Measurements from ENCODE around the gene CBX8. TPM values are rescaled to one million over a fixed set of nuclear protein-coding genes. Genes with fewer than 3 reads are reported as not detected.
A peak's percentile ranks its signal among the peaks of the same experiment; 100 is the strongest.

Gene CBX8
- total RNA-seq, 2 experiments from 2014 or later: 8.6 to 9.4 TPM

DNA sequence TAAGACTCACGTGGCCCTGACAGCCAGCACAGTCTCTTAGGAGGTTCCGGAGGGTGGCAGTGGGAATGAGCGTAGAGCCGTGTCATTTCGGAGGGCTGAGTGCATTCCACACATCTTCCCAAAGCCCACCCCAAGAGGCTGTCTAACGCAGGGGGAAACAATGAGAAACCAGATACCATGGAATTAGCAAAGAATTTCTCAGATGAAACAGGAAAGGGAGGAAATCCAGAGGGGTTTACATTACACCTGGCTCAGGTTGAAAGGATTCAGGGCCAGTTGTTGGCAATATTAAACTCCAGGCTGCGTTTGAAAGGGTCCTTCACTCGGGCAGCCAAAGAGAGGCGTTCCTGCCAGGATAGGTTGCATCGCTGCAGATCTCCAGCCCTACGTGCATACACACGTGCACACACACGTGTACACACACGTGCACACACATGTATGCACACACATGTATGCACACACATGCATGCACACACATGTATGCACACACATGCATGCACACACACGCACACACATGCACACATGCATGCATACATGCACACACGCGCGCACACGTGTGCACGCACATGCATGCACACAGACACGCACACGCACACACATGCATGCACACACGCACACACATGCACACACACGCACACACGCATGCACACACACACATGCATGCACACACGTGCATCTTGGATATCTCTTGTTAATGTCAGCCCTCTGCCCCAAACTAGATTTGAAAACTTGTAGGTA, 30.1 kb upstream of the CBX8 start:
- Mint-ChIP-seq H3K4me1 (ENCODE audit: low read depth) (peaks cover 53% of the 10 kb centered on the region), H3K27ac (peak overlapping the region; percentile 46), H3K36me3 (ENCODE audit: low read depth) (no peaks in the 10 kb centered on the region), H3K27me3 (ENCODE audit: low read depth) (peaks cover 12% of the 10 kb centered on the region), H3K9me3 (ENCODE audit: insufficient read depth) (no peaks in the 10 kb centered on the region), H3K4me3 (no peak overlapping the region)
- ATAC-seq (no peak), DNase-seq (no peak)
- CTCF ChIA-PET: interaction anchor here (0.8 to 4.2 kb wide), 2 partner anchors 8 to 15 kb away, joined by 3 to 27 read pairs; no protein-coding TSS in a partner anchor
- POLR2A ChIA-PET: interaction anchor here (1.1 to 1.8 kb wide), 2 partner anchors 10 to 12 kb away, joined by 4 to 6 read pairs; partner anchors contain the start of gene CBX4

DNA sequence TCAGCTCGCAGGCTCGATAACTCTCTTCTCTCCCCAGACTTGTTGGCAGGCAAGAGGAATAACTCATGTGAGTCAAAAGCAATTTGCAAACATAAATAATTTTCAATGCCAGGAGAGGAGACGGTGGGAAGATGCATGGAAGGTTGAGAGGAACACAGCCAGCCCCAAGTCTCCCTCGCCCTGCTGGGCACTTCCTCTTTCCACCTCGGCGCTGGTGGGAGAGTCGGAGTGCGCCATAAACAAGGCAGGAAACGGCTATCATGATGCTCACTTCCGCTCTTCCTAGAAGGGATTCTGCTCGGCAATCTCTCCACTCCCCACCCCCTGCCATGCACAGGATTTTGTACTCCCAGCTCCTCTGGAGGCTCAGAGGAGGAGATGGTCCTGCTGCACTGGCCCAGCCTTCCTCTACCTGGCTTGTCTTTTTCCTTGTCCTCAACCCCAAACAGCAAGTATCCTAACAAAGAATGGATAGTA, 29.4 kb upstream of the CBX8 start:
- peaks cover 10% of the 10 kb centered on the region for H3K27me3 Mint-ChIP-seq (ENCODE audit: low read depth)
- peak overlapping the region; percentile 46 for H3K27ac Mint-ChIP-seq
- peaks cover 51% of the 10 kb centered on the region for H3K4me1 Mint-ChIP-seq (ENCODE audit: low read depth)
- POLR2A ChIA-PET: interaction anchor here (1.1 to 1.8 kb wide), 2 partner anchors 11 to 13 kb away, joined by 4 to 6 read pairs; partner anchors contain the start of gene CBX4
- H3K4me3 Mint-ChIP-seq: no peak overlapping the region
- CTCF ChIA-PET: interaction anchor here (0.8 to 4.2 kb wide), 3 partner anchors 9 to 31 kb away, joined by 3 to 27 read pairs (median 7); no protein-coding TSS in a partner anchor
- DNase-seq (peak; percentile 21), ATAC-seq (peak; percentile 25)
- no peaks in the 10 kb centered on the region for H3K9me3 Mint-ChIP-seq (ENCODE audit: insufficient read depth)
- H3K36me3 Mint-ChIP-seq (ENCODE audit: low read depth): no peaks in the 10 kb centered on the region

DNA sequence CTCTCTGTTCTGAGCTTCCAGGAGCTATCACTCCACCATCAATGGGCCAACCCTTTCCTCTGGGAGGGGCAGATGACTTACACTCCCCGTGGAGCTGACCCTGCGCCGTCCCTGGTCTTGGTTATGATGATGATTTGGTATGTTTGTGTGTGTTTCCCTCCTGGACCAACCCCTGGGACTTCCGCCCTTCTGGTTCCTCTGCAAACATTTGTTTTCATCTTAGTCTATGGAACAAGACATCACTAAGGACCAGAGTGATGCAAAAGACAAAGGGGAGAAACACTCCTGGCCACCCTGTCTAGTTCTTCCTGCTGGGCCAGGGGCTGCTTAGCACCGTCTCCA, 28.7 kb upstream of the CBX8 start:
- Mint-ChIP-seq H3K4me1 (ENCODE audit: low read depth) (peaks cover 51% of the 10 kb centered on the region), H3K4me3 (no peak overlapping the region), H3K9me3 (ENCODE audit: insufficient read depth) (no peaks in the 10 kb centered on the region), H3K27ac (no peak overlapping the region), H3K27me3 (ENCODE audit: low read depth) (peaks cover 10% of the 10 kb centered on the region), H3K36me3 (ENCODE audit: low read depth) (no peaks in the 10 kb centered on the region)
- POLR2A ChIA-PET: interaction anchor here (1.0 to 1.8 kb wide), 3 partner anchors 11 to 13 kb away, joined by 4 to 6 read pairs (median 4); partner anchors contain the start of gene CBX4
- CTCF ChIA-PET: interaction anchor here (1.3 to 4.2 kb wide), 4 partner anchors 10 to 145 kb away, joined by 4 to 27 read pairs (median 7); no protein-coding TSS in a partner anchor
- DNase-seq (no peak), ATAC-seq (no peak)

DNA sequence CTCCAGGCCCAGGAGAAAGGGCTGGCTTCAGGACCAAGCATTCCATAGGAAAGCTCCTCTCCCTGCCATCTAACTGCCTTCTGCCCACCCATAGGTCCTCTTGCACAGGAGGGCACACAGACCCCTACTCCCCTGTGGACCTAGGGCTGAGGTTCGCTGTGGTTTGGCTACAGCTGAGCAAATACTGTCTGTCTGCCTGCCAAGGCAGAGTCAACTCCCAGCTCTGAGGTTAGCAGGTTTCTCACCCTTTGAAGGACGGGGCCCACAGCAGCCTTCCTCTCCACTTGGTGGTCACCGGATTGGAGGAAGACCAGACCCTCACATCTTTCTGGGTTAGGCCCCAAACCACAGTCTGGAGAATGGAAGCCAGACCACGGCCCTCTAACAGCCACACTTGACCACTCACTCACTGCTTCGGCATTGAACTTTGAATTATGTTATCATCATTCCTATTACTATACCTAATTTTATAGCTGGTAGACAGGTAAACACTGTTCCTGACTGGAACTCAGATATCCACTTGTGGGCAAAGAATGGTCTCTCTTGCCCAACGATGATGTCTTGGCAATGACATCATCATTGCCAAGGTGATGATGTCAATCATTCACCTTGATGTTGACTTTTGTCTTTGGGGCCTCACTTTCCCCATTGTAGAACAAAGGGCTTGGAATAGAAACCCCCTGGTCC, 28.2 kb upstream of the CBX8 start:
- ChIA-PET POLR2A (interaction anchor here (1.0 to 1.8 kb wide), 2 partner anchors 12 to 14 kb away, joined by 4 to 6 read pairs; partner anchors contain the start of gene CBX4), CTCF (interaction anchor here (1.3 to 4.2 kb wide), 4 partner anchors 10 to 145 kb away, joined by 4 to 27 read pairs (median 7); no protein-coding TSS in a partner anchor)
- DNase-seq: peak; percentile 21
- H3K4me1 Mint-ChIP-seq (ENCODE audit: low read depth): peaks cover 51% of the 10 kb centered on the region
- ATAC-seq: no peak
- no peak overlapping the region for H3K27ac Mint-ChIP-seq
- H3K27me3 Mint-ChIP-seq (ENCODE audit: low read depth): peaks cover 15% of the 10 kb centered on the region
- H3K9me3 Mint-ChIP-seq (ENCODE audit: insufficient read depth): no peaks in the 10 kb centered on the region
- no peak overlapping the region for H3K4me3 Mint-ChIP-seq
- H3K36me3 Mint-ChIP-seq (ENCODE audit: low read depth): no peaks in the 10 kb centered on the region

- no peaks in the 10 kb centered on the region for H3K36me3 Mint-ChIP-seq (ENCODE audit: low read depth)
- ChIA-PET CTCF (interaction anchor here (1.3 to 4.2 kb wide), 3 partner anchors 11 to 146 kb away, joined by 4 to 27 read pairs (median 7); no protein-coding TSS in a partner anchor), POLR2A (interaction anchor here (1.0 kb wide), 1 partner anchor 13 kb away, joined by 4 read pairs; no protein-coding TSS in a partner anchor)
Measured at GRCh38 chr17:79824234-79824633, 27.4 kb upstream of the CBX8 start.

GRCh38 chr17:79822583-79823124, 25.8 kb upstream of the CBX8 start:
- Mint-ChIP-seq H3K27ac (no peak overlapping the region), H3K4me3 (no peak overlapping the region), H3K36me3 (ENCODE audit: low read depth) (no peaks in the 10 kb centered on the region), H3K9me3 (ENCODE audit: insufficient read depth) (no peaks in the 10 kb centered on the region), H3K4me1 (ENCODE audit: low read depth) (peaks cover 33% of the 10 kb centered on the region), H3K27me3 (ENCODE audit: low read depth) (peaks cover 34% of the 10 kb centered on the region)
- no peak for ATAC-seq
- ChIA-PET POLR2A (interaction anchor here (0.6 to 1.6 kb wide), 2 partner anchors 26 to 1547 kb away, joined by 3 read pairs; partner anchors contain the start of gene CBX8), CTCF (interaction anchor here (4.2 kb wide), 1 partner anchor 12 kb away, joined by 27 read pairs; no protein-coding TSS in a partner anchor)
- DNase-seq: no peak

More at GRCh38 chr17:79824234-79824633, 27.4 kb upstream of the CBX8 start:
- Mint-ChIP-seq H3K9me3 (ENCODE audit: insufficient read depth) (no peaks in the 10 kb centered on the region), H3K27ac (no peak overlapping the region), H3K4me1 (ENCODE audit: low read depth) (peaks cover 46% of the 10 kb centered on the region), H3K4me3 (no peak overlapping the region), H3K27me3 (ENCODE audit: low read depth) (peaks cover 22% of the 10 kb centered on the region)
- no peak for DNase-seq
- ATAC-seq: no peak

GRCh38 chr17:79821331-79822095, 24.6 kb upstream of the CBX8 start:
- Mint-ChIP-seq H3K4me1 (ENCODE audit: low read depth) (peaks cover 22% of the 10 kb centered on the region), H3K9me3 (ENCODE audit: insufficient read depth) (no peaks in the 10 kb centered on the region), H3K27ac (no peak overlapping the region), H3K27me3 (ENCODE audit: low read depth) (peaks cover 41% of the 10 kb centered on the region), H3K4me3 (no peak overlapping the region), H3K36me3 (ENCODE audit: low read depth) (no peaks in the 10 kb centered on the region)
- DNase-seq (no peak), ATAC-seq (no peak)
- POLR2A ChIA-PET: interaction anchor here (0.6 to 1.6 kb wide), 2 partner anchors 25 to 1548 kb away, joined by 3 read pairs; partner anchors contain the start of gene CBX8
- CTCF ChIA-PET: interaction anchor here (1.3 to 1.8 kb wide), 3 partner anchors 11 to 14 kb away, joined by 4 to 6 read pairs (median 4); no protein-coding TSS in a partner anchor

DNA sequence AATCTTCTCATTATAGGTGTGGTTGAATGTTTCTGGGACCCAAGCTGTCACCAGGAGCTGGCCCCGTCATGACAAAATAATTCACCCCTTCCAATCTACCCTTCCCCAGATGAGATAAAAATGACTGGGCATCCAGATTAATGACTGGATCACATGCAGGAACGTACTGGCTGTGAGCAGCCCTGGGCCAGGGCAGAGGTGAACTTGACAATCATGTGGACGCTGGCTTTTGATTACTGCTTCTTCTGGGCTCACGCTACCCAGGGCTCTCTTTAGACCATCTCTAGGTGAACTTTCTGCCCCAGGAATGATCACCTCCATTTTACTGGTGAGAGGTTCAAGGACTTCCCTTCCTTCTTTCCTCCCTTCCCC, 24.1 kb upstream of the CBX8 start:
- no peak overlapping the region for H3K4me3 Mint-ChIP-seq
- CTCF ChIA-PET: interaction anchor here (1.3 to 1.8 kb wide), 3 partner anchors 10 to 14 kb away, joined by 4 to 6 read pairs (median 4); no protein-coding TSS in a partner anchor
- ATAC-seq: no peak
- POLR2A ChIA-PET: interaction anchor here (1.6 kb wide), 1 partner anchor 24 kb away, joined by 3 read pairs; the partner anchor contains the start of gene CBX8
- H3K27ac Mint-ChIP-seq: no peak overlapping the region
- H3K27me3 Mint-ChIP-seq (ENCODE audit: low read depth): peaks cover 44% of the 10 kb centered on the region
- H3K36me3 Mint-ChIP-seq (ENCODE audit: low read depth): peaks cover 2% of the 10 kb centered on the region
- no peak for DNase-seq
- no peaks in the 10 kb centered on the region for H3K9me3 Mint-ChIP-seq (ENCODE audit: insufficient read depth)
- peaks cover 21% of the 10 kb centered on the region for H3K4me1 Mint-ChIP-seq (ENCODE audit: low read depth)

DNA sequence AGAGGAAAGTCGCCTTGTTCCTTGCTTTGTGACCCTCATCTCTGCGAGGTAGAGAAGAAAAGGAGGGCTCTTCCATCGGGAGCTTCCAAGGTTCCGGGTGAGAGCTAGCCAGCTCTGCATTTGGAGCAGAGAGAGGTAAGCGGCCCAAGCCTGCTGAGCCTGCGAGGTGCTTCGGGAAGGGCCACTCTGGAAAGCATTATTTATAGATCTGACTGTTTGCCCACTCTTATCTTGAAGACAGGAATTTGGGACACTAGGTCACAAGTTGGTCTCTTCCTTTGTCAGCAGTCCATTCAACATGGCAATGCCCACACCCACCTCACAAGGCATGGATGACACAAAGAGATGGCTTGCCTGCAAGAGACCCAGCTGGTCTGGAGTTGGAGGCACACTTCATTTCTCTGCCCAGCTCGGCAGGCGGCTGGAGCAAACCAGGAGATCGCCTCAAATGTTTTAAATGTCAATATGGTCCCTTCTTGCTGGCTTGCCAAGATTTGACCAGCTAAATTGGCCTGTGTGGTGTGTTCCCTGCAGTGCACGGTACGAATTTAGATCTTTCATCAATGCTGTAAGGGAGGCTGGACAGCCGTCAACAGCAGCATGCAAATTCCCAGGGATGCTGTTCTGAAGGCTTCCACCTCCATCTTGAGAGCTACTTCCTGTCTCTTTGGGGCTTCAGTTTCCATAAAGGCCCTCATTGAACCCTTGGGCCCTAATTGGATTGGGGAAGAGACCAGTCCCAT, 22.8 kb upstream of the CBX8 start:
- POLR2A ChIA-PET: interaction anchor here (1.1 to 2.1 kb wide), 2 partner anchors 16 to 25 kb away, joined by 3 to 12 read pairs; no protein-coding TSS in a partner anchor
- peaks cover 9% of the 10 kb centered on the region for H3K4me1 Mint-ChIP-seq (ENCODE audit: low read depth)
- ATAC-seq (no peak), DNase-seq (no peak)
- CTCF ChIA-PET: interaction anchor here (0.6 to 4.2 kb wide), 2 partner anchors 16 to 1999 kb away, joined by 3 to 15 read pairs; no protein-coding TSS in a partner anchor
- no peaks in the 10 kb centered on the region for H3K9me3 Mint-ChIP-seq (ENCODE audit: insufficient read depth)
- H3K4me3 Mint-ChIP-seq: no peak overlapping the region
- H3K27me3 Mint-ChIP-seq (ENCODE audit: low read depth): peaks cover 45% of the 10 kb centered on the region
- no peak overlapping the region for H3K27ac Mint-ChIP-seq
- H3K36me3 Mint-ChIP-seq (ENCODE audit: low read depth): peaks cover 2% of the 10 kb centered on the region

DNA sequence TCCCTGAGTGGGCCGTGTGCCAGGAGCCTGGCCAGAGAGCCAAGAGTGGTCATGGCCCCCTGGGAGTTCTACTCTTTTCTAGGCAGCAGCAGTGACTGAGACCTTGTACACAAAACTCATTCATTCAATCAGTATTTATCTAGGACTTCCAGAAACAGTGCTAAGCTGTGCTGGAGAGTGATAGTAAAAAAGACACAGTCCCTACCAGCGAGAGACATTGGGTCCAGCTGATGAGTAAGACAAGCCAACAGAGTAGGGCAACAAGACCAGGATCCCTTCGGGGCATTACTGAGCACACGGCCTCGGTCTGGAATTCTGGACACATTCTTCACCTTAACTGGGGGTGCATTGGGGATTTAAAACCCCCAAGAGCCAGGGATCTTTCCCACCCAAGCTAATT, 22.2 kb upstream of the CBX8 start:
- DNase-seq (no peak), ATAC-seq (no peak)
- Mint-ChIP-seq H3K4me3 (no peak overlapping the region), H3K36me3 (ENCODE audit: low read depth) (peaks cover 2% of the 10 kb centered on the region), H3K27ac (no peak overlapping the region), H3K27me3 (ENCODE audit: low read depth) (peaks cover 47% of the 10 kb centered on the region), H3K9me3 (ENCODE audit: insufficient read depth) (no peaks in the 10 kb centered on the region), H3K4me1 (ENCODE audit: low read depth) (peaks cover 11% of the 10 kb centered on the region)
- CTCF ChIA-PET: interaction anchor here (0.6 to 4.2 kb wide), 4 partner anchors 14 to 1999 kb away, joined by 3 to 15 read pairs (median 4); no protein-coding TSS in a partner anchor
- POLR2A ChIA-PET: interaction anchor here (0.6 to 2.1 kb wide), 4 partner anchors 17 to 82 kb away, joined by 3 to 12 read pairs (median 4); no protein-coding TSS in a partner anchor
